RWPE2 (cell line): ENCODE results near the gene CUBN.

Experiments
- ATAC-seq: fragments of 200-7000 bp; cut with Tn5 transposase; 3 replicates; pipeline ENCODE4 v1.9.1; 2021; ENCODE audit warnings: low read depth
- DNase-seq: peaks from one replicate; pipeline ENCODE4 v3.0.0-alpha.2; 2020; ENCODE audit warnings: low spot score
- H3K27ac ChIP-seq: fragments of 450-650 bp; 2 replicates; pipeline ENCODE4 v1.5.1; 2017; ENCODE audit warnings: mild to moderate bottlenecking; ENCODE audit not compliant: poor library complexity, severe bottlenecking
- H3K27me3 ChIP-seq: fragments of 250-450 bp; sonication (Bioruptor Pico); 2 replicates; pipeline ENCODE4 v1.5.1; 2021; ENCODE audit warnings: mild to moderate bottlenecking, moderate library complexity; ENCODE audit not compliant: insufficient read depth, poor library complexity, severe bottlenecking
- H3K36me3 ChIP-seq: fragments of 250-450 bp; sonication (Bioruptor Pico); 2 replicates; pipeline ENCODE4 v1.5.1; 2020; ENCODE audit warnings: low read depth, mild to moderate bottlenecking, moderate library complexity
- H3K4me1 ChIP-seq: fragments of 250-450 bp; sonication (Bioruptor Pico); 2 replicates; pipeline ENCODE4 v1.5.1; 2021; ENCODE audit warnings: mild to moderate bottlenecking, moderate library complexity; ENCODE audit not compliant: insufficient read depth, poor library complexity, severe bottlenecking
- H3K4me3 ChIP-seq: fragments of 250-450 bp; sonication (Bioruptor Pico); 2 replicates; pipeline ENCODE4 v1.5.1; 2021; ENCODE audit warnings: mild to moderate bottlenecking, moderate library complexity; ENCODE audit not compliant: severe bottlenecking
- H3K9me3 ChIP-seq: fragments of 250-450 bp; sonication (Bioruptor Pico); 2 replicates; pipeline ENCODE4 v1.5.1; 2021; ENCODE audit warnings: mild to moderate bottlenecking, moderate library complexity; ENCODE audit not compliant: severe bottlenecking
- TF ChIP-seq, protein P1 (sequence below): fragments of 450-650 bp; IDR thresholded peaks from one replicate; pipeline ENCODE4 v1.5.1; 2017; ENCODE audit warnings: mild to moderate bottlenecking, moderate library complexity; ENCODE audit not compliant: poor library complexity, severe bottlenecking

The CUBN gene

GRCh38 chr10:17060289-17060688, 69.3 kb downstream of the CUBN start:
- Histone ChIP-seq H3K9me3 (no peaks in the 10 kb centered on the region), H3K27ac (peak overlapping the region; percentile 31), H3K4me3 (no peak overlapping the region), H3K4me1 (peaks cover 43% of the 10 kb centered on the region), H3K36me3 (no peaks in the 10 kb centered on the region), H3K27me3 (no peaks in the 10 kb centered on the region)
- TF ChIP-seq, protein P1, sequence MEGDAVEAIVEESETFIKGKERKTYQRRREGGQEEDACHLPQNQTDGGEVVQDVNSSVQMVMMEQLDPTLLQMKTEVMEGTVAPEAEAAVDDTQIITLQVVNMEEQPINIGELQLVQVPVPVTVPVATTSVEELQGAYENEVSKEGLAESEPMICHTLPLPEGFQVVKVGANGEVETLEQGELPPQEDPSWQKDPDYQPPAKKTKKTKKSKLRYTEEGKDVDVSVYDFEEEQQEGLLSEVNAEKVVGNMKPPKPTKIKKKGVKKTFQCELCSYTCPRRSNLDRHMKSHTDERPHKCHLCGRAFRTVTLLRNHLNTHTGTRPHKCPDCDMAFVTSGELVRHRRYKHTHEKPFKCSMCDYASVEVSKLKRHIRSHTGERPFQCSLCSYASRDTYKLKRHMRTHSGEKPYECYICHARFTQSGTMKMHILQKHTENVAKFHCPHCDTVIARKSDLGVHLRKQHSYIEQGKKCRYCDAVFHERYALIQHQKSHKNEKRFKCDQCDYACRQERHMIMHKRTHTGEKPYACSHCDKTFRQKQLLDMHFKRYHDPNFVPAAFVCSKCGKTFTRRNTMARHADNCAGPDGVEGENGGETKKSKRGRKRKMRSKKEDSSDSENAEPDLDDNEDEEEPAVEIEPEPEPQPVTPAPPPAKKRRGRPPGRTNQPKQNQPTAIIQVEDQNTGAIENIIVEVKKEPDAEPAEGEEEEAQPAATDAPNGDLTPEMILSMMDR, result no peak
- ATAC-seq (no peak), DNase-seq (no peak)

GRCh38 chr10:17059197-17059688, 70.4 kb downstream of the CUBN start:
- peak overlapping the region; percentile 31 for H3K27ac ChIP-seq
- no peaks in the 10 kb centered on the region for H3K36me3 ChIP-seq
- TF ChIP-seq, protein P1, result no peak
- DNase-seq (no peak), ATAC-seq (peak; percentile 63)
- H3K4me1 ChIP-seq, result peaks cover 40% of the 10 kb centered on the region
- no peaks in the 10 kb centered on the region for H3K9me3 ChIP-seq
- H3K27me3 ChIP-seq, result no peaks in the 10 kb centered on the region
- H3K4me3 ChIP-seq, result no peak overlapping the region

- Histone ChIP-seq H3K9me3 (no peaks in the 10 kb centered on the region), H3K27ac (no peak overlapping the region), H3K4me1 (peaks cover 28% of the 10 kb centered on the region), H3K36me3 (no peaks in the 10 kb centered on the region), H3K27me3 (no peaks in the 10 kb centered on the region), H3K4me3 (no peak overlapping the region)
- TF ChIP-seq, protein P1, result no peak
- DNase-seq, result no peak
- ATAC-seq, result no peak
Observed at GRCh38 chr10:17058093-17058492, 71.5 kb downstream of the CUBN start.

GRCh38 chr10:17056781-17057428, 72.7 kb downstream of the CUBN start:
- H3K36me3 ChIP-seq, result no peaks in the 10 kb centered on the region
- peaks cover 16% of the 10 kb centered on the region for H3K4me1 ChIP-seq
- no peak for ATAC-seq
- TF ChIP-seq, protein P1, result no peak
- no peak overlapping the region for H3K4me3 ChIP-seq
- DNase-seq, result no peak
- H3K9me3 ChIP-seq, result no peaks in the 10 kb centered on the region
- no peaks in the 10 kb centered on the region for H3K27me3 ChIP-seq
- no peak overlapping the region for H3K27ac ChIP-seq

- Histone ChIP-seq H3K9me3 (peaks cover 4% of the 10 kb centered on the region), H3K4me1 (peaks cover 4% of the 10 kb centered on the region), H3K36me3 (no peaks in the 10 kb centered on the region), H3K27ac (no peak overlapping the region), H3K27me3 (no peaks in the 10 kb centered on the region), H3K4me3 (no peak overlapping the region)
- no peak for DNase-seq
- ATAC-seq, result no peak
- TF ChIP-seq, protein P1, result no peak
Observed at GRCh38 chr10:17053513-17053912, 76.1 kb downstream of the CUBN start.
